ENCODE data around the gene SOX30.

DNA sequence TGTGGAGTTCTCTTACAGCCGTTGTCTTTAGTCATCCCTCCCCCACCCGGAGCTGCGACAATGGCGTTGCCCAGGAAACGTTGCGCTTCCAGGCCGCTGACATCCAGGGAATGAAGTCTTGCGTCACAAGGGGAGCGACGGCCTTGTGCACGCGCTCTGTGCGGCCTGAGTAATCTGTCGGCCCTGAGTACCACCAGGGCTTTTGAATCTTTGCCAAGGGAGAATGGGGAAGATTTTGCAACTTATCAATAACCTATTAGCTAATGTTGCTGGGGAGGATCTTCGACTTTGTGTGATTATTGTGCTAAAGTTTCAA, at the start of gene SOX30:
- TF ChIP-seq, protein P1, sequence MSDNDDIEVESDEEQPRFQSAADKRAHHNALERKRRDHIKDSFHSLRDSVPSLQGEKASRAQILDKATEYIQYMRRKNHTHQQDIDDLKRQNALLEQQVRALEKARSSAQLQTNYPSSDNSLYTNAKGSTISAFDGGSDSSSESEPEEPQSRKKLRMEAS (CRISPR knock-in tag; IDR thresholded peaks at IDR 0.05) = no peak
- TF ChIP-seq ZNF396 (CRISPR knock-in tag; IDR thresholded peaks at IDR 0.05; ENCODE audit: borderline replicate concordance) = no peak
- TF ChIP-seq ZNF138 (CRISPR knock-in tag; conservative IDR thresholded peaks at IDR 0.05) = no peak
- TF ChIP-seq, protein P2, sequence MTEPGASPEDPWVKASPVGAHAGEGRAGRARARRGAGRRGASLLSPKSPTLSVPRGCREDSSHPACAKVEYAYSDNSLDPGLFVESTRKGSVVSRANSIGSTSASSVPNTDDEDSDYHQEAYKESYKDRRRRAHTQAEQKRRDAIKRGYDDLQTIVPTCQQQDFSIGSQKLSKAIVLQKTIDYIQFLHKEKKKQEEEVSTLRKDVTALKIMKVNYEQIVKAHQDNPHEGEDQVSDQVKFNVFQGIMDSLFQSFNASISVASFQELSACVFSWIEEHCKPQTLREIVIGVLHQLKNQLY (CRISPR knock-in tag; IDR thresholded peaks at IDR 0.05) = no peak
- no peak for TF ChIP-seq ZNF121 (CRISPR knock-in tag; IDR thresholded peaks at IDR 0.05)
- TF ChIP-seq, protein P3, sequence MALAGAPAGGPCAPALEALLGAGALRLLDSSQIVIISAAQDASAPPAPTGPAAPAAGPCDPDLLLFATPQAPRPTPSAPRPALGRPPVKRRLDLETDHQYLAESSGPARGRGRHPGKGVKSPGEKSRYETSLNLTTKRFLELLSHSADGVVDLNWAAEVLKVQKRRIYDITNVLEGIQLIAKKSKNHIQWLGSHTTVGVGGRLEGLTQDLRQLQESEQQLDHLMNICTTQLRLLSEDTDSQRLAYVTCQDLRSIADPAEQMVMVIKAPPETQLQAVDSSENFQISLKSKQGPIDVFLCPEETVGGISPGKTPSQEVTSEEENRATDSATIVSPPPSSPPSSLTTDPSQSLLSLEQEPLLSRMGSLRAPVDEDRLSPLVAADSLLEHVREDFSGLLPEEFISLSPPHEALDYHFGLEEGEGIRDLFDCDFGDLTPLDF (CRISPR knock-in tag; IDR thresholded peaks at IDR 0.05) = no peak
- no peak for TF ChIP-seq ELF4 (CRISPR knock-in tag; IDR thresholded peaks at IDR 0.05; ENCODE audit: low read depth)
- TF ChIP-seq, protein P4, sequence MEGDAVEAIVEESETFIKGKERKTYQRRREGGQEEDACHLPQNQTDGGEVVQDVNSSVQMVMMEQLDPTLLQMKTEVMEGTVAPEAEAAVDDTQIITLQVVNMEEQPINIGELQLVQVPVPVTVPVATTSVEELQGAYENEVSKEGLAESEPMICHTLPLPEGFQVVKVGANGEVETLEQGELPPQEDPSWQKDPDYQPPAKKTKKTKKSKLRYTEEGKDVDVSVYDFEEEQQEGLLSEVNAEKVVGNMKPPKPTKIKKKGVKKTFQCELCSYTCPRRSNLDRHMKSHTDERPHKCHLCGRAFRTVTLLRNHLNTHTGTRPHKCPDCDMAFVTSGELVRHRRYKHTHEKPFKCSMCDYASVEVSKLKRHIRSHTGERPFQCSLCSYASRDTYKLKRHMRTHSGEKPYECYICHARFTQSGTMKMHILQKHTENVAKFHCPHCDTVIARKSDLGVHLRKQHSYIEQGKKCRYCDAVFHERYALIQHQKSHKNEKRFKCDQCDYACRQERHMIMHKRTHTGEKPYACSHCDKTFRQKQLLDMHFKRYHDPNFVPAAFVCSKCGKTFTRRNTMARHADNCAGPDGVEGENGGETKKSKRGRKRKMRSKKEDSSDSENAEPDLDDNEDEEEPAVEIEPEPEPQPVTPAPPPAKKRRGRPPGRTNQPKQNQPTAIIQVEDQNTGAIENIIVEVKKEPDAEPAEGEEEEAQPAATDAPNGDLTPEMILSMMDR (IDR thresholded peaks at IDR 0.05) = no peak

All from WTC11 (cell line).